HEK293T (cell line): Measurements from ENCODE around the gene ZMIZ2.
A peak's percentile ranks its signal among the peaks of the same experiment; 100 is the strongest.

Experiments used
- CTCF ChIA-PET: fragments of 350-600 bp; formaldehyde crosslinking; extraction: SDS; loops from one replicate; lab custom pipeline; 2021; ENCODE audit warnings: antibody characterized with exemption, inconsistent platforms; lab: Yijun Ruan, JAX
- POLR2A ChIA-PET: fragments of 350-600 bp; formaldehyde crosslinking; extraction: SDS; loops from one replicate; lab custom pipeline; 2020; ENCODE audit warnings: antibody characterized with exemption, inconsistent platforms; lab: Yijun Ruan, JAX
- DNase-seq: peaks from one replicate; pipeline ENCODE4 v3.0.0; 2012; ENCODE audit warnings: mixed read lengths; ENCODE audit errors: extremely low spot score
- ARNT ChIP-seq: fragments of 450-650 bp; IDR thresholded peaks from 2 replicates; pipeline ENCODE4 v1.6.1; 2017; ENCODE audit warnings: mild to moderate bottlenecking
- BHLHE40 ChIP-seq: fragments of 450-650 bp; IDR thresholded peaks from 2 replicates; pipeline ENCODE4 v1.6.1; 2016; ENCODE audit warnings: mild to moderate bottlenecking, moderate library complexity, borderline replicate concordance
- CTBP1 ChIP-seq: fragments of 450-650 bp; IDR thresholded peaks from 2 replicates; pipeline ENCODE4 v1.6.1; 2016; ENCODE audit warnings: borderline replicate concordance
- ELF4 ChIP-seq: fragments of 450-650 bp; IDR thresholded peaks from 2 replicates; pipeline ENCODE4 v1.6.1; 2017; ENCODE audit warnings: antibody characterized with exemption
- FOXA1 ChIP-seq: fragments of 450-650 bp; IDR thresholded peaks from 2 replicates; pipeline ENCODE4 v1.6.1; 2016; ENCODE audit warnings: mild to moderate bottlenecking
- FOXK2 ChIP-seq: fragments of 450-650 bp; IDR thresholded peaks from 2 replicates; pipeline ENCODE4 v1.6.1; 2016; ENCODE audit warnings: mild to moderate bottlenecking
- FOXM1 ChIP-seq: fragments of 450-650 bp; IDR thresholded peaks from 2 replicates; pipeline ENCODE4 v1.6.1; 2017; ENCODE audit warnings: mild to moderate bottlenecking, borderline replicate concordance
- HDGF ChIP-seq: fragments of 450-650 bp; IDR thresholded peaks from 2 replicates; pipeline ENCODE4 v1.6.1; 2017; ENCODE audit warnings: antibody characterized with exemption, borderline replicate concordance
- L3MBTL2 ChIP-seq: fragments of 450-650 bp; conservative IDR thresholded peaks from 2 replicates; pipeline ENCODE4 v1.6.1; 2016; ENCODE audit warnings: mild to moderate bottlenecking
- LEF1 ChIP-seq: fragments of 450-650 bp; IDR thresholded peaks from 2 replicates; pipeline ENCODE4 v1.6.1; 2017; ENCODE audit warnings: mild to moderate bottlenecking, borderline replicate concordance
- NFRKB ChIP-seq: fragments of 450-650 bp; IDR thresholded peaks from 2 replicates; pipeline ENCODE4 v1.6.1; 2016; ENCODE audit warnings: mild to moderate bottlenecking, moderate library complexity
- SP1 ChIP-seq: fragments of 450-650 bp; IDR thresholded peaks from 2 replicates; pipeline ENCODE4 v1.6.1; 2017
- SUZ12 ChIP-seq: fragments of 450-650 bp; IDR thresholded peaks from 2 replicates; pipeline ENCODE4 v1.6.1; 2016; ENCODE audit warnings: mild to moderate bottlenecking
- TARDBP ChIP-seq: fragments of 450-650 bp; IDR thresholded peaks from 2 replicates; pipeline ENCODE4 v1.6.1; 2016
- ZNF384 ChIP-seq: fragments of 450-650 bp; IDR thresholded peaks from 2 replicates; pipeline ENCODE4 v1.6.1; 2016
- TF ChIP-seq, protein P1 (sequence below): fragments of 450-650 bp; IDR thresholded peaks from 2 replicates; pipeline ENCODE4 v1.6.1; 2016

ZMIZ2 gene

DNA sequence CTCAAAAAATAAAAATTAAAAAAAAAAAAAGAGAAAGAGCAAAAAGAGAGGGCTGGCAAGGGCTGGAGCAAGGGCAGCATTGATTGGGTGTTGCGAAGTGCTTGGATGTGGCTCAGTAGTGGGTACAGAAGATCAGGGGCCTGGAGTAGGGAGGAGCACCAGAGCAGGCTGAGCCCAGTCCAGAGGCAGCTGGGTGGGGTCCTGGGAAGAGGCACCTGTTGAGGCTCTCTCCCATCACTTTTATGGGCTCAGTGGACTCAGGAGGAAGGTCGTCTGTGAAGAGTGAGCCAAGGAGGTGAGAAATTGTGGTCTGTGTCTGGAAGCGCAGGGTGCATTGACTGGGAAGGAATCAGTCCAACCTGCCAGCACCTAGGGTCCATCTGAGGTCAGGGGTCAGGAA, 11.8 kb upstream of the ZMIZ2 start:
- CTCF ChIA-PET, result no interaction called here
- peak; percentile 2 for DNase-seq
- TF ChIP-seq FOXA1 (no peak), HDGF (no peak), NFRKB (no peak), ELF4 (no peak), FOXM1 (no peak), SUZ12 (no peak), BHLHE40 (no peak), LEF1 (no peak), CTBP1 (no peak), TARDBP (no peak), ARNT (no peak), FOXK2 (no peak), ZNF384 (no peak)
- TF ChIP-seq, protein P1, sequence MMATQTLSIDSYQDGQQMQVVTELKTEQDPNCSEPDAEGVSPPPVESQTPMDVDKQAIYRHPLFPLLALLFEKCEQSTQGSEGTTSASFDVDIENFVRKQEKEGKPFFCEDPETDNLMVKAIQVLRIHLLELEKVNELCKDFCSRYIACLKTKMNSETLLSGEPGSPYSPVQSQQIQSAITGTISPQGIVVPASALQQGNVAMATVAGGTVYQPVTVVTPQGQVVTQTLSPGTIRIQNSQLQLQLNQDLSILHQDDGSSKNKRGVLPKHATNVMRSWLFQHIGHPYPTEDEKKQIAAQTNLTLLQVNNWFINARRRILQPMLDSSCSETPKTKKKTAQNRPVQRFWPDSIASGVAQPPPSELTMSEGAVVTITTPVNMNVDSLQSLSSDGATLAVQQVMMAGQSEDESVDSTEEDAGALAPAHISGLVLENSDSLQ, result no peak
- POLR2A ChIA-PET, result no interaction called here

DNA sequence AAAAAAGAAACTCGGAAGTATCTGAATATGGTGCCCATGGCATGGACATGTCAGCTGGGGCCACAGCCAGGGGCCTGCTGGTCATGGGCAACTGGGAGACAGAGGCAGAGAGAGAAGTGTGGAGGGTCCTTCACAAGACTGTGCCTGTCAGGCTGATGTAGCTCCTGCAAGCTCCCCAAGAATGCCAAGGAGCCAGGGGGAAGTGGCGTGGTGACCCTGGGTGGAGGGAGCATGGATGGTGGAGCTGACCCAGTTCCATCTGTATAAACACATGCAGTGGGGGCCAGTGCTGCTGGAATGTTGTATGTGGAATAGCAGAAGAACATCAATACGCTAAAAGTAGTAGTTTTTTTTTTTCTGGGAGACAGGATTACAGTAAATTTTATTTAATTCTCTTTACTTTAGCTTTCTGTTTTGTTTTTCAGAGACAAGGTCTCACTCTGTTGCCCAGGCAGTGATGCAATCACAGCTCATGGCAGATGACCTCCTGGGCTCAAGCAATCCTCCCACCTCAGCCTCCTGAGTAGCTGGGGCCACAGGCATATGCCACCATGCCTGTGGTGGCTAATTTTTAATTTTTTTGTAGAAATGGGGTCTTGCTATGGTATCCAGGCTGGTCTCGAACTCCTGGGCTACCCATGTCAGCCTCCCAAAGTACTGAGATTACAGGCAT, 10.5 kb upstream of the ZMIZ2 start:
- CTCF ChIA-PET, result no interaction called here
- TF ChIP-seq ELF4 (no peak), FOXA1 (no peak), SUZ12 (no peak), CTBP1 (no peak), BHLHE40 (no peak), FOXK2 (no peak), ARNT (no peak), L3MBTL2 (no peak), TARDBP (no peak), SP1 (no peak), LEF1 (no peak), FOXM1 (no peak), HDGF (no peak)
- TF ChIP-seq, protein P1, result no peak
- no peak for DNase-seq
- POLR2A ChIA-PET, result interaction anchor here (1.1 kb wide), 1 partner anchor 10 kb away, joined by 3 read pairs; no protein-coding TSS in a partner anchor

DNA sequence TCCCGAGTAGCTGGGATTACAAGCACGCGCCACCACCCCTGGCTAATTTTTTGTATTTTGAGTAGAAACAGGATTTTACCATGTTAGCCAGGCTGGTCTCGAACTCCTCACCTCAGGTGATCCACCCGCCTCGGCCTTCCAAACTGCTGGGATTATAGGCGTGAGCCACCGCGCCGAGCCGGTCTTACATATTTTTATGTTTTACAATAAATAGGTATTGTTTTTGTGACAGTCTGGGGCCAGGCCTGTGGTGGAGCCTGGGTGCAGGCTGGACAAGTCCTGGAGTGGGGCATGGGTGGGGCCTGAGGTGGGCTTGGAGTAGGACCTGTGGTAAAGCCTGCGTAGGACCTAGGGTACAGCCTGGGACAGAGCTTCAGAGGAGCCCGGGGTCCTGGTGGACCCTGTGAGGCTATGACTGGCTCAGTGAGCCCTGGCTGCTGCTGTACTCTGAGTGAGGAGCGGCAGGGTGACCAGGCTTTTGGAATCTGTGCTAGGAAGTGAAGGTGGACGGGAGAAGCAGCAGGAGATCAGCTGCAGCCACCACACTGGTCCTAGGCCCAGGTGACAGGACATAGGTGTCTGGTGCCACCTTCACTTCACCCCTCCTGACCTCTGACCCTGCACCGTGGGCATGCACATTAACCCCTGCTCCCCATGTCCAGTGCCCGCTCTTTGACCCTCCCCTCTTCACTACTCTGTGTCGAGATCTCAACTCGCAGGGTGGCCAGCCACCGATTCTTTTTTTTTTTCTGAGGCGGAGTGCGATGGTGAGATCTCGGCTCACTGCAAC, 9.6 kb upstream of the ZMIZ2 start:
- no peak for TF ChIP-seq SUZ12
- TF ChIP-seq L3MBTL2, result no peak
- TF ChIP-seq BHLHE40, result no peak
- no peak for TF ChIP-seq TARDBP
- TF ChIP-seq LEF1, result no peak
- no peak for TF ChIP-seq SP1
- DNase-seq, result peak; percentile 3
- ChIA-PET POLR2A (no interaction called here), CTCF (no interaction called here)

DNA sequence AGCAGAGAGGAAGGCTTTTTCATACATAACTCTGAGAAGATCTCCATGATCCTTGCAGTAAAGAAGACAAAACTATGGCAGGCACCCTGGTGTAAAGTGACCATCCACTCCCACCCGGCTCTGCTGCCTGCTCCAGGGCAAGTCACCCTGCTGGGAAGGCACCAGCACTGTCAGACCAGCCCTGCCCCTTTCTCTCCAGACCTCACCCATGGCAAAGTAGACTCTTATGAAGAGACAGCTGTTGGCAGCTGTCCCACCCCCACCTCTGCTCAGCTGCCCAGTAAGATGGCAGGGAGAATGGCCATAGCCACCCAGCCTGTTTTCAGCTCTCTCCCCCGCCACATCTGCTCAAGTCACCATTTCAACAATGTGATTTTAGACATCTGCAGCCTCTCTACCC, 8.6 kb upstream of the ZMIZ2 start:
- POLR2A ChIA-PET, result no interaction called here
- CTCF ChIA-PET, result no interaction called here
- peak; percentile 3 for DNase-seq
- no peak for TF ChIP-seq NFRKB
- TF ChIP-seq FOXA1, result no peak
- no peak for TF ChIP-seq ARNT
- TF ChIP-seq FOXK2, result no peak
- TF ChIP-seq SUZ12, result no peak
- TF ChIP-seq FOXM1, result no peak
- TF ChIP-seq ELF4, result no peak
- TF ChIP-seq ZNF384, result no peak
- TF ChIP-seq, protein P1, result no peak
- TF ChIP-seq LEF1, result no peak
- TF ChIP-seq HDGF, result no peak
- no peak for TF ChIP-seq L3MBTL2
- no peak for TF ChIP-seq TARDBP
- TF ChIP-seq CTBP1, result no peak
- no peak for TF ChIP-seq BHLHE40
- no peak for TF ChIP-seq SP1

DNA sequence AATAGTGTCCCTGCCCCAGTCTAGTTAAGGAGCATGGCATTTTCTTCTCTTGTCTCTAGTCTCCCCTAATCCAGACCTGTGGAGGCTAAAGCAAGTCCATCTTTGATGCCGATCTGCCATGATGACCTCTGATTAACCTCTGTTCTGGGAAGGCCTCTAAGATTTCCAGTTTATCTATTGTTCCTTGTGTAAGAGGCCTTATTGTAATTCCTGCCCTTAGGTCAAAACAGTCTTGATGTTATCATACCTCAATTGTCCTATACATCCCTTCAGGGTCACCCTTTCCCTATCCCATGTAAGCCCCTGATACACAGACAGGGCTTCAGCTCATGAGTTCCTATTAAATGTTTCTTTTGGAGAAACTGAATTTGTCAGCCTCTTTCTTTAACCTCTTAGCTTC, 4.9 kb upstream of the ZMIZ2 start:
- ChIA-PET CTCF (no interaction called here), POLR2A (no interaction called here)
- no peak for DNase-seq
- TF ChIP-seq NFRKB, result no peak
- TF ChIP-seq HDGF, result no peak
- TF ChIP-seq ELF4, result no peak
- TF ChIP-seq TARDBP, result no peak
- TF ChIP-seq ARNT, result no peak
- TF ChIP-seq, protein P1, result no peak
- TF ChIP-seq L3MBTL2, result no peak
- no peak for TF ChIP-seq FOXK2
- no peak for TF ChIP-seq FOXM1
- no peak for TF ChIP-seq SUZ12
- no peak for TF ChIP-seq BHLHE40
- TF ChIP-seq FOXA1, result no peak
- TF ChIP-seq SP1, result no peak
